Measurements from ENCODE around the gene METTL2A.
"Not testable (repeated sequence)": the region's sequence is repeated elsewhere in the genome, so short reads cannot be mapped to it uniquely, and the experiment has no call there.

DNA sequence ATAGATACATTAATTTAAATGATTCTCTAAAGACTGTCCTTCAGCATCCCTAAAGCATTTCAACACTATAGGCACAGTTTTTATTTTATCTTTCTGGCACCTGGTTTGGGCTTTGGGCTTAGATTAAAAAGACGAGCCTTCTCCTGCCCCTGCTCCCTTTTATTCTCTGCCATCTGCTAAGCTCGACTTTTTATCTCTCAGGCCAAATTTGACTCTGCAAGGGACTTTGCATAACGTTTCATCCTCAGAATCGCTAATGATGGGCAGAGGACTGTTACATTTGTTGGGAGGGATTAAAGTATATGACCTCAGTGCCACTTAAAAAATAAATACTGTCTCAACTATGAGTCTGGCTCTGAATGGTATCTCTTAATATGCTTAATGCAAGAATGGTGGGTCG lies 29.3 kb downstream of the METTL2A start:
- TF ChIP-seq, protein P1, sequence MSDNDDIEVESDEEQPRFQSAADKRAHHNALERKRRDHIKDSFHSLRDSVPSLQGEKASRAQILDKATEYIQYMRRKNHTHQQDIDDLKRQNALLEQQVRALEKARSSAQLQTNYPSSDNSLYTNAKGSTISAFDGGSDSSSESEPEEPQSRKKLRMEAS (IDR thresholded peaks at IDR 0.05; ENCODE audit: low read depth, low read length): not testable (repeated sequence)
- TF ChIP-seq, protein P2, sequence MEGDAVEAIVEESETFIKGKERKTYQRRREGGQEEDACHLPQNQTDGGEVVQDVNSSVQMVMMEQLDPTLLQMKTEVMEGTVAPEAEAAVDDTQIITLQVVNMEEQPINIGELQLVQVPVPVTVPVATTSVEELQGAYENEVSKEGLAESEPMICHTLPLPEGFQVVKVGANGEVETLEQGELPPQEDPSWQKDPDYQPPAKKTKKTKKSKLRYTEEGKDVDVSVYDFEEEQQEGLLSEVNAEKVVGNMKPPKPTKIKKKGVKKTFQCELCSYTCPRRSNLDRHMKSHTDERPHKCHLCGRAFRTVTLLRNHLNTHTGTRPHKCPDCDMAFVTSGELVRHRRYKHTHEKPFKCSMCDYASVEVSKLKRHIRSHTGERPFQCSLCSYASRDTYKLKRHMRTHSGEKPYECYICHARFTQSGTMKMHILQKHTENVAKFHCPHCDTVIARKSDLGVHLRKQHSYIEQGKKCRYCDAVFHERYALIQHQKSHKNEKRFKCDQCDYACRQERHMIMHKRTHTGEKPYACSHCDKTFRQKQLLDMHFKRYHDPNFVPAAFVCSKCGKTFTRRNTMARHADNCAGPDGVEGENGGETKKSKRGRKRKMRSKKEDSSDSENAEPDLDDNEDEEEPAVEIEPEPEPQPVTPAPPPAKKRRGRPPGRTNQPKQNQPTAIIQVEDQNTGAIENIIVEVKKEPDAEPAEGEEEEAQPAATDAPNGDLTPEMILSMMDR (IDR thresholded peaks at IDR 0.05; ENCODE audit: low read depth, low read length): not testable (repeated sequence)
